Measurements from ENCODE around the gene MSL3B.

Gene MSL3B

GRCh38 chr2:233816334-233816733 is 51.9 kb downstream of the MSL3B start:
- no peak for DNase-seq (ENCODE audit: low spot score)
- TF ChIP-seq, protein P1, sequence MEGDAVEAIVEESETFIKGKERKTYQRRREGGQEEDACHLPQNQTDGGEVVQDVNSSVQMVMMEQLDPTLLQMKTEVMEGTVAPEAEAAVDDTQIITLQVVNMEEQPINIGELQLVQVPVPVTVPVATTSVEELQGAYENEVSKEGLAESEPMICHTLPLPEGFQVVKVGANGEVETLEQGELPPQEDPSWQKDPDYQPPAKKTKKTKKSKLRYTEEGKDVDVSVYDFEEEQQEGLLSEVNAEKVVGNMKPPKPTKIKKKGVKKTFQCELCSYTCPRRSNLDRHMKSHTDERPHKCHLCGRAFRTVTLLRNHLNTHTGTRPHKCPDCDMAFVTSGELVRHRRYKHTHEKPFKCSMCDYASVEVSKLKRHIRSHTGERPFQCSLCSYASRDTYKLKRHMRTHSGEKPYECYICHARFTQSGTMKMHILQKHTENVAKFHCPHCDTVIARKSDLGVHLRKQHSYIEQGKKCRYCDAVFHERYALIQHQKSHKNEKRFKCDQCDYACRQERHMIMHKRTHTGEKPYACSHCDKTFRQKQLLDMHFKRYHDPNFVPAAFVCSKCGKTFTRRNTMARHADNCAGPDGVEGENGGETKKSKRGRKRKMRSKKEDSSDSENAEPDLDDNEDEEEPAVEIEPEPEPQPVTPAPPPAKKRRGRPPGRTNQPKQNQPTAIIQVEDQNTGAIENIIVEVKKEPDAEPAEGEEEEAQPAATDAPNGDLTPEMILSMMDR (IDR thresholded peaks at IDR 0.05; ENCODE audit: extremely low read depth, missing control alignments): no peak

- TF ChIP-seq, protein P1 (IDR thresholded peaks at IDR 0.05; ENCODE audit: extremely low read depth, missing control alignments): no peak
- DNase-seq (ENCODE audit: low spot score): no peak
Measured at GRCh38 chr2:233815861-233816260, 52.3 kb downstream of the MSL3B start.
